Activated T-cell treated with anti-CD3 and anti-CD28 coated beads, Interleukin-2, amount 50 U/mL, for 72 hours (primary cell): ENCODE data around the gene ALDH3A2. TPM values are rescaled to one million over a fixed set of nuclear protein-coding genes. Genes with fewer than 3 reads are reported as not detected.
"Not testable (repeated sequence)": the region's sequence is repeated elsewhere in the genome, so short reads cannot be mapped to it uniquely, and the experiment has no call there.

Experiments used
- ATAC-seq, 2 donors: fragments of 150-1000 bp; cut with Tn5 transposase; replicated peaks in 1 of 2; 2 replicates each; pipeline ENCODE4 v1.10.0; 2021; ENCODE audit warnings: moderate library complexity in 2 of 2, mild to moderate bottlenecking in 1 of 2
- DNase-seq, 2 donors: peaks; one replicate each; pipeline ENCODE4 v3.0.0; 2021 to 2022; ENCODE audit warnings: mixed read lengths in 1 of 2
- H3K27ac Mint-ChIP-seq: one replicate; pipeline ENCODE4 v1.8.0; 2022; ENCODE audit warnings: mild to moderate bottlenecking, moderate library complexity, mixed read lengths
- H3K27me3 Mint-ChIP-seq: one replicate; pipeline ENCODE4 v1.8.0; 2022; ENCODE audit warnings: low read depth, mixed read lengths
- H3K36me3 Mint-ChIP-seq, 2 donors: one replicate each; pipeline ENCODE4 v1.8.0; 2022; ENCODE audit warnings: mixed read lengths in 2 of 2, mild to moderate bottlenecking in 1 of 2; ENCODE audit not compliant: insufficient read depth in 2 of 2
- H3K4me1 Mint-ChIP-seq: one replicate; pipeline ENCODE4 v1.8.0; 2022; ENCODE audit warnings: low read depth, mixed read lengths
- H3K4me3 Mint-ChIP-seq, 2 donors: one replicate each; pipeline ENCODE4 v1.8.0; 2022; ENCODE audit warnings: mild to moderate bottlenecking in 2 of 2, mixed read lengths in 2 of 2, moderate library complexity in 2 of 2
- H3K9me3 Mint-ChIP-seq, 2 donors: one replicate each; pipeline ENCODE4 v1.8.0; 2022; ENCODE audit warnings: mixed read lengths in 2 of 2
- total RNA-seq, 2 donors: library from RNA; stranded (reverse); gene quantifications; one replicate each; pipeline ENCODE4 v1.2.3, GENCODE V29; 2022

The ALDH3A2 gene
- total RNA-seq, 2 donors from 2014 or later: 19.7 to 25.1 TPM

DNA sequence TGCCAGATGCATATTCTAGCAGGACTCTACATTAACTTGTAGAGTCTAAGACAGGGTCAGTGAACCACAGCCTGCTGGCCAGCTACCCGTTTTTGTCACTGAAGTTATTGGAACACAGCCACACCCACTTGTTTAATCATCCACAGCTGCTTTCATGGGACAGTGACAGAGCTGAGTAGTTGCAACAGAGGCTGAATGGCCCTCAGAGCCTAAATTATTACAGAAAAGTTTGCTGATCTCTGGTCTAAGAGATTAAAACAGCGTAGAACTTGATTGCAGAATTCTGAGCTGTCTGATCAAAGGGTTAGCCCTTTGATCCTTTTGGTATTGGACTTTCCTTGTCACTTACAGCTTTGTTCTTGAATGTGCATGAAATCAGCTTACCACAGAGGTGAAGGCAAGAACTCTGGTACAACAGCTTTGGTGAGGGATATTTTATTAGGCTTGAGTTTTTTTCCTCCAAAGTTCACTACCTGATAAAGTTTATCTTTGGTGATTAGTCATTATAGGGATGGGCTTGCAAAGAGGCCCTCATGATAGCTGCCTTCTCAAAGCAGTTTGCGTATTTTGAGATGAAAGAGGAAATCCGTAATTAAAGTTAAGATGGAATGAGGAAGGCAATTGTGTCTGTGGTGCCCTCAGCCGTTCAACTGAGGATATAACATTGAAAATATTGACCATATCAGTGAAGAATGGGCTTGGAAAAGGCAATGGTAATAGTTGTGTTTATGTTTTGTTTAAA, 23.6 kb downstream of the ALDH3A2 start:
- no peaks in the 10 kb centered on the region for H3K27me3 Mint-ChIP-seq
- H3K9me3 Mint-ChIP-seq: no peaks in the 10 kb centered on the region
- H3K4me3 Mint-ChIP-seq: no peak overlapping the region
- no peak overlapping the region for H3K27ac Mint-ChIP-seq
- ATAC-seq (no peak), DNase-seq (no peak)
- no peaks in the 10 kb centered on the region for H3K4me1 Mint-ChIP-seq
- peaks cover 0 to 5% of the 10 kb centered on the region in 2 donors for H3K36me3 Mint-ChIP-seq

DNA sequence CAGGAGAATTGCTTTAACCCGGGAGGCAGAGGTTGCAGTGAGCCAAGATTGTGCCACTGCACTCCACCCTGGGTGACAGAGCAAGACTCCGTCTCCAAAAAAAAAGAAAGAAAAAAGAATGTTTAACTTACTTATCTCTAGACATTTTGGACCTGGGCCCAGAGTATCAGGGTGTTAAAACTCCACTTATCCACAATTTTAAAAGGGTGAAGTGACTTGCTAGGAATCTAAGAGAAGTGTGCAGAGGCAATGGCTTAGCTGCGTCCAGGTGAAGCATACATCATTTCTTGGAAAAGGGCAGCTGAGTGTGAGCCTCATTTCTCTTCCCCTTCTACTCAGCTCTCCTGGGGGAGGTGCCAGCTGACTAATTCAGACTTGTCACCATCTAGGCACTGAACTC, 25.1 kb downstream of the ALDH3A2 start:
- ATAC-seq (no peak), DNase-seq (no peak)
- peaks cover 0 to 5% of the 10 kb centered on the region in 2 donors for H3K36me3 Mint-ChIP-seq
- no peaks in the 10 kb centered on the region for H3K4me1 Mint-ChIP-seq
- no peaks in the 10 kb centered on the region for H3K9me3 Mint-ChIP-seq
- H3K27ac Mint-ChIP-seq: no peak overlapping the region
- H3K4me3 Mint-ChIP-seq: no peak overlapping the region
- H3K27me3 Mint-ChIP-seq: no peaks in the 10 kb centered on the region

DNA sequence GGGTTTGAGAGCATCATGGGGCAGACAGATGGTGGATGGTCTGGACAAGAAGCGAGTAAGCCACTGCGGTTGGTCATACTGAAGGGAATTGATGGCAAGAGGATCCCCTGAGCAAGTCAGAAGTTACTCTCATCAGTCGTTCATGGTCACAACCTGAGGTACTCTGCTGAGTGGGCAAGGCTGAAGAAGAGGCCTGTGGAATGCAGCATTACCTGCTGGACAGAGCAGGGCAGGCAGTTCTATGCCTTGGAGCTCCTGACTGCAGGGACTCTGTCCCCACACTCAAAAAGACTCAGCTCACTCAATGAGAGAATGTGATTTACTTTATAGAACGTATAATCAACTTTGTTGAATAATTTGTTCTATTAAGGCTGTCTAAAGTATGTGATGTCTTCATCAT, 28.3 kb downstream of the ALDH3A2 start:
- DNase-seq: no peak
- no peaks in the 10 kb centered on the region for H3K27me3 Mint-ChIP-seq
- no peak for ATAC-seq
- no peaks in the 10 kb centered on the region for H3K9me3 Mint-ChIP-seq
- no peaks in the 10 kb centered on the region for H3K4me1 Mint-ChIP-seq
- H3K36me3 Mint-ChIP-seq: peaks cover 0 to 5% of the 10 kb centered on the region in 2 donors
- H3K27ac Mint-ChIP-seq: no peak overlapping the region
- no peak overlapping the region for H3K4me3 Mint-ChIP-seq

DNA sequence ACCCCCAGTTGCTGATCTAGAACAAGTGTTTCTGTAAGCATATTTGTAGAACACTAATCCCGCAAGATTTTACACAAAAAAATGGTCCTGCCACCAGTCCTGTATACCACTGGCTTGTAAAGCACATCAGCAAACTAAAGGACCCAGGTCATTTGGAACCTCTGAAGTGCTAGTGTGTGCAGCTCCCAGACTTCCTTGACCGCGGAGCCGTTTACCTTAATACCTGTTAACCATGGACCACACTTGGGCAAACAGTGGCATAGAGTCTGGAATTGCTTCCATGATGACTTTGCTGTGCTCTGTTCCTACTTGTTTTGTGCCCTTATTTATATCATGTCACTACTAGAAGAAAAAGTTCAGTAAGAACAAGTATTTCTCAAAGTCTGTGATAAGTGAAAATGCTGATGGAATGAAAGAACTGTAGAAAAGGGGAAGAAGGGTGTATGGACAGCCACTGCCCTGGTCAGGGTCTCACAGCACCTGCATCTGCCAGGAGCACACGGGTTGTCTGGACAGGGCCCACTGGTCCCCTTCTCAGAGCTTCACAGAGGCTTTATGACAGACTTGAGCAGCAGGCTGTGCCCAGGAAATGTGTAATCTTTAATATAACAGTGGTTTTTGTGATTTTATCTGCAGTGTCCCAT, 29.3 kb downstream of the ALDH3A2 start:
- ATAC-seq: no peak
- no peak for DNase-seq
- H3K36me3 Mint-ChIP-seq: peaks cover 0 to 5% of the 10 kb centered on the region in 2 donors
- no peaks in the 10 kb centered on the region for H3K9me3 Mint-ChIP-seq
- no peaks in the 10 kb centered on the region for H3K27me3 Mint-ChIP-seq
- H3K4me1 Mint-ChIP-seq: no peaks in the 10 kb centered on the region
- H3K27ac Mint-ChIP-seq: no peak overlapping the region
- H3K4me3 Mint-ChIP-seq: no peak overlapping the region

DNA sequence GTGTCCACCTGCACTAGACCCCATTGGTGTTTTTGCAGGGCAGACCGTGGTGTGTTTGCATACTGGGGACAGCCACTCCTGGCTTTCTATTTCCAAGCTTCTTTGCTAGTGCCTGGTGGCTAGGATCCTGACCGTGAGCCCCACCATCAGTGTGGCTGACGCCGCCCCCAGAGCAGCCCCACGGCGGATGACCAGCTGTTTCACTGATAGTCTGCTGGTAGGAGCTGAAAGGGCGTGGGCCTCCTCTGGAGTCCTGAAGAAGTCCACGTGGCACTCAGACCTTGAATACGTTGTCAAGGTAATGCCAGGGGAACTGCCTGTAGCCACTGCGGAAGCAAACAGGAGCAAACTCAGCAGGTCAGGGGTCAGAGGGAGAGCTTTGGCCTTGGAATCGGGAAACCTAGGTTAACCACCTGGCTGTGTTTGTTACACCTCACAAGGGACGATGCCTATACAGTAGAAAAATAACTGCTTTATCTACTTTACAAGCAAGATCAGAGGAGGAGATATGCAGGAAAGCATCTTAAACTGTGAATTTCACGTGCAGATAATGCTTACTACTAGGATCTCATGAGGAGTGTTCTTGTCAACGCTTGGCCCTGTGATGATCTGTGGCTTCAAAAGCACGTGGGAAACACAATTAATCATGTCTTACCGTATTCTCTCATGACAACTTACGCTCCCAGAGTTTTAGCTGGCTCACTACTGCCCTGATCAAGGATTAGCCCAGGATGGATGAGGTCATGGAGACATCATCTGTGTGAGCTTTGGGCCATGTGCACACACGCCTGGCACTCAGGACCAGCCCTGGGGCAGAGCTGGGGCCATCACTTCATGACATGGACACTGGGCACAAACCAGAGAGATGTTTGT, 30.3 kb downstream of the ALDH3A2 start:
- H3K27me3 Mint-ChIP-seq: no peaks in the 10 kb centered on the region
- no peaks in the 10 kb centered on the region for H3K4me1 Mint-ChIP-seq
- ATAC-seq (no peak), DNase-seq (no peak)
- no peak overlapping the region for H3K27ac Mint-ChIP-seq
- H3K36me3 Mint-ChIP-seq: peaks cover 0 to 5% of the 10 kb centered on the region in 2 donors
- H3K9me3 Mint-ChIP-seq: no peaks in the 10 kb centered on the region
- no peak overlapping the region for H3K4me3 Mint-ChIP-seq

DNA sequence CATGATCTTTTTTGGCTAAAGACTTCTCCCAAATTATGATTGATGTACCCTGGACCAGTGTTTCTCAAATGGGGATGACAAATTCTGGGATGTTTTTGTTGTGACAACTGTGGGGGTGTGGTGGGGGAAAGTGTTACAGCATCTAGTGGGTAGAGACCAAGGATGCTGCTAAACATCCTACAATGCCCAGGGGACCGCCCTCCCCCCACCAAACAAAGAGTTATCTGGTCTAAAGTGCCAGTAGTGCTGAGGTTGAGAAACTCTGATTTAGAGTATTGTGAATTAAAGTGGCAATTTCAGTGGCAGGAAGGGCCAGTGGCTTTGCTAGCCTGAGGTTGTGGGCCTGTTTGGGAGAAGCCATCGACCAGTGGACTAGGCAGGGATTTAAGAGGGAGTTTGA, 34.6 kb downstream of the ALDH3A2 start:
- no peaks in the 10 kb centered on the region for H3K27me3 Mint-ChIP-seq
- H3K4me3 Mint-ChIP-seq: no peak overlapping the region
- H3K27ac Mint-ChIP-seq: no peak overlapping the region
- H3K4me1 Mint-ChIP-seq: no peaks in the 10 kb centered on the region
- no peaks in the 10 kb centered on the region for H3K9me3 Mint-ChIP-seq
- no peaks in the 10 kb centered on the region for H3K36me3 Mint-ChIP-seq
- DNase-seq (no peak), ATAC-seq (no peak)

DNA sequence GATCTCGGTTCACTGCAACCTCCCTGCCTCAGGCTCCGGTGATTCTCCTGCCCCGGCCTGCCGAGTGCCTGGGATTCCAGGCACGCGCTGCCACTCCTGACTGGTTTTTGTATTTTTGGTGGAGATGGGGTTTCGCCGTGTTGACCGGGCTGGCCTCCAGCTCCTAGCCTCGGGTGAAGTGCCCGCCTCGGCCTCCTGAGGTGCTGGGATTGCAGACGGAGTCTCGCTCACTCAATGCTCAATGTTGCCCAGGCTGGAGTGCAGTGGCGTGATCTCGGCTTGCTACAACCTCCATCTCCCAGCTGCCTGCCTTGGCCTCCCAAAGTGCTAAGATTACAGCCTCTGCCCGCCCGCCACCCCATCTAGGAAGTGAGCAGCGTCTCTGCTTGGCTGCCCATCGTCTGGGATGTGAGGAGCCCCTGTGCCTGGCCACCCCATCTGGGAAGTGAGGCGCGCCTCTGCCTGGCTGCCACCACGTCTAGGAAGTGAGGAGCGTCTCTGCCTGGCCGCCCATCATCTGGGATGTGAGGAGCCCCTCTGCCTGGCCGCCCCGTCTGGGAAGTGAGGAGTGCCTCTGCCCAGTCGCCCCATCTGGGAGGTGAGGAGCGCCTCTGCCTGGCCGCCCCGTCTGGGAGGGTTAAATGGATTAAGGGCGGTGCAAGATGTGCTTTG, 36.5 kb downstream of the ALDH3A2 start:
- not testable (repeated sequence) for H3K27me3 Mint-ChIP-seq, ATAC-seq, H3K36me3 Mint-ChIP-seq, H3K27ac Mint-ChIP-seq, DNase-seq, H3K4me1 Mint-ChIP-seq, H3K9me3 Mint-ChIP-seq, H3K4me3 Mint-ChIP-seq

DNA sequence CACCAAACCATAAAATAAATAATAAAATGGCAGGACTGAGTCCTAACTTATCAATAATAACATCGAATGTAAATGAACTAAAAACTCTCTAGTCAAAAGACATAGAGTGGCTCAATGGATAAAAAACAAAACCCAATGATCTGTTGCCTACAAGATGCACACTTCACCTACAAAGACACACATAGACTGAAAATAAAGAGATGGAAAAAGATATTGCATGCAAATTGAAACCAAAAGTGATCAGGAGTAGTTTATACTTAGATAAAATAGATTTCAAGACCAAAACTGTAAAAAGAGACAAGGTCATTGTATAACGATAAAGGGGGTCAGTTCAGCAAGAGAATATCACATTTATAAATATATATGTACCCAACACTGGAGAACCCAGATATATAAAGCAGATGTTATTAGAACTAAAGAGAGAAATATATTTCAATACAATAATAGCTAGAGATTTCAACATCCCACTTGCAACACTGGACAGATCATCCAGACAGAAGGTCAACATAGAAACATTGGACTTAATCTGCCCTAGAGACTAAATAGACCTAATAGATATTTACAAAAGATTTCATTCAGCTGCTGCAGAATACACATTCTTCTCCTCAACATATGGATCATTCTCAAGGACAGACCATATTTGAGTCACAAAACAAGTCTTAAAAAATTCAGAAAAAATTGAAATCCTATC, 38.0 kb downstream of the ALDH3A2 start:
- no peaks in the 10 kb centered on the region for H3K36me3 Mint-ChIP-seq
- no peak overlapping the region for H3K27ac Mint-ChIP-seq
- H3K27me3 Mint-ChIP-seq: no peaks in the 10 kb centered on the region
- DNase-seq (no peak), ATAC-seq (no peak)
- no peaks in the 10 kb centered on the region for H3K4me1 Mint-ChIP-seq
- no peaks in the 10 kb centered on the region for H3K9me3 Mint-ChIP-seq
- H3K4me3 Mint-ChIP-seq: no peak overlapping the region

DNA sequence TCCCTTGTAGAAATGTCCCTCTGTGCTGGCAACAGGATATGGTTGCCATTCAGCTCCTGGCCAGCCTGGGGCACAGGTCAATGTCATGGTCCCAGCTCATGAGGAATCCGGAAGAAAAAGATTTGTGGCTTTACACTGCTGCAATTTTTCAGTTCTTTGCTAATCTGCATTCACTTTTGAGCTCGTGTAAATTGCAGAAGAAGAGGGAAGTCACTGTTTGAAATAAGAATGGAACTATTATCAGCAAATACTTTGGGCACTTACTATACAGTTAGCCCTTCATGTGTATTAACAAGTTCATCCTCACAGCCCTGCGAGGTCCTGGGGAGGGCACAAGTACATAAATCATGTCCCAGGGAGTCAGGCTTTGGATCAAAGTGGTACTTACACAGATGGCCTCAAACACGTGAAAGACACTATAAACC, 53.7 kb downstream of the ALDH3A2 start:
- DNase-seq (no peak), ATAC-seq (no peak)
- Mint-ChIP-seq H3K36me3 (no peaks in the 10 kb centered on the region), H3K4me1 (no peaks in the 10 kb centered on the region), H3K27ac (no peak overlapping the region), H3K4me3 (no peak overlapping the region), H3K27me3 (no peaks in the 10 kb centered on the region), H3K9me3 (no peaks in the 10 kb centered on the region)

DNA sequence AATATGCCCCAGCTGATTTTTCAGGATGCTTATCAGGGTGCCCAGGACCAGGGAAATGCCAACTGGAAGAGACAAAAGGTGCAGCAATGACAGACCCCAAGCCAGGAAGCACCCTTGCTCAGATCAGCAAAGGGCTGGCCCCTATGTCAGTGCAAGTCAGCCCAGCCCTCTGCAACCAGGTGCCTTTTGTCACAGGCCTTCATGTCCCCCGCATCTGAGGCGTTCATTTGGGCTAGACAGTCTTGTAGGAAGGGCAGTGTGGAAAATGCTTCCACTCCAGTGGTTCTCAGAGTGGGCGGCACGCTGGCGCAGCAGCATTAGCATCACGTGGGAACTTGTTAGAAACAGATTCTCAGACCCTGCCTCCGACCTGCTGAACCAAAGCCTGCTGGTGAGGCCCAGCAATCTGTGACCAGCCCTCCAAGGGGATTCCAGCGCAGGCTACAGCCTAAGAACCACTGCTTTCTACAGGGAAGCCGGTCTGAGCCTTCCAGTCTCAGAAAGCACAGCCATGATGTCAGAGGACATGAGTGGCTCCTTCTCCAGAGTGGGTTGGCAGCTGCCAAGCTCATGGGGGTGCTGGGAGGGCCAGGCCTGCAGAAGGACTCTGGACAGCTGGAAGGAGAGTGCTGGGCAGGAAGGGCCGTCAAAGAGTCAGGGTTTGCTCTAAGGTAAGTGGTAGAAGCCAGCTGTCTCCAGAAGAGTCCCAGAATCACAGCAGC, 54.7 kb downstream of the ALDH3A2 start:
- Mint-ChIP-seq H3K36me3 (no peaks in the 10 kb centered on the region), H3K4me1 (no peaks in the 10 kb centered on the region), H3K4me3 (no peak overlapping the region), H3K27ac (no peak overlapping the region), H3K9me3 (no peaks in the 10 kb centered on the region), H3K27me3 (no peaks in the 10 kb centered on the region)
- ATAC-seq: no peak
- DNase-seq: no peak

DNA sequence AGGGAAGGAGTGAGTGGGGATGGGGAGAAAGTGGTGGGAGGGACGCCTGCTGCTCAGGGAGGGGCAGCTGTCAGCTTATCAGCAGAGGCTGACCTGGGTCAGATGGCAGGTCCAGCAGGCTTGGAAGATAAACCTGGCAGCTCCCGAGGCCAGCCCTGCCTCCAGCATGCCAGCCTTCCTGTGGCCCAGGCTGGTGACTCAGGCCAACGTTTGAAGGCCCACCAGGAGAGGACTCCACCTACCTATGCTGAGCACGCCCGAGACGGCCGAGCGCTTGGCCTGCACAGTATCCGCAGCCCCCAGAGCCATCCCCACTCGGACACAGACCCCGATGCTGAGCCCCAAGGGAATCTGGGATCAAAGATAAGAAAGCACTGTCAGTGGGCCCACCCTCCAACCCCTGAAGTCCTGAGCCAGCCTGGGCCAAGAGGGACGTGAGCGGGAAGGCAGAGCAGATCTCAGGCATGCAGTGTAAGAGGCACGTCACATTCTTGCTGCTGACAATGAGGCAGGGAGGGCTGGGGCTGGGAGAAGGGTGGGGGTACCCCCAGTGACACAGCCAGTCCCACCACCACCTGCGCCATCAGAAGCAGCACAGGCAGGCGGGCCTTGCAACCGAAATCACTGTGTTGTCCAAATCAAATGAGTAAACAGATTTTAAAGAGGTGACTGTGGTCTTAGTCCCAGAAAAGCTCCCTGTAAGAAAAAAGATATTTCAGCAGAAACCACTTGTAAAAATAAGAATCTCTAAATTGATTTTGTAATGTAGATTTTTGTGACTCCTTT, 55.5 kb downstream of the ALDH3A2 start:
- Mint-ChIP-seq H3K9me3 (no peaks in the 10 kb centered on the region), H3K4me3 (no peak overlapping the region), H3K27ac (no peak overlapping the region), H3K4me1 (no peaks in the 10 kb centered on the region), H3K27me3 (no peaks in the 10 kb centered on the region), H3K36me3 (no peaks in the 10 kb centered on the region)
- no peak for ATAC-seq
- DNase-seq: no peak
